Measurements from ENCODE around the gene NFS1.
"Not testable (repeated sequence)": the region's sequence is repeated elsewhere in the genome, so short reads cannot be mapped to it uniquely, and the experiment has no call there.

The NFS1 gene

GRCh38 chr20:35729283-35729807 is 30.2 kb upstream of the NFS1 start:
- Histone ChIP-seq H3K36me3 (ENCODE audit: insufficient read depth) (peaks cover 82% of the 10 kb centered on the region), H3K9ac (no peak overlapping the region), H4K20me1 (ENCODE audit: insufficient read depth) (peaks cover 71% of the 10 kb centered on the region), H2AFZ (ENCODE audit: low read depth) (no peak overlapping the region), H3K27me3 (ENCODE audit: insufficient read depth, low read depth) (no peaks in the 10 kb centered on the region; the same call in 1 of the 2 replicates), H3K79me2 (ENCODE audit: insufficient read depth, low read depth) (peaks cover 99% of the 10 kb centered on the region), H3K4me3 (IDR thresholded peaks at IDR 0.05; ENCODE audit: insufficient read depth, low read depth, low read length) (no peak overlapping the region), H3K27ac (no peak overlapping the region), H3K4me1 (ENCODE audit: low read depth, poor library complexity, severe bottlenecking) (peaks cover 53% of the 10 kb centered on the region), H3K4me2 (no peak overlapping the region)
- TF ChIP-seq CTCF (conservative IDR thresholded peaks at IDR 0.05; ENCODE audit: low read depth, low read length): no peak

- Histone ChIP-seq H3K4me2 (no peak overlapping the region), H3K9ac (no peak overlapping the region), H3K27me3 (ENCODE audit: insufficient read depth, low read depth) (no peaks in the 10 kb centered on the region; the same call in 1 of the 2 replicates), H3K36me3 (ENCODE audit: insufficient read depth) (peaks cover 81% of the 10 kb centered on the region), H3K79me2 (ENCODE audit: insufficient read depth, low read depth) (peaks cover 97% of the 10 kb centered on the region), H3K4me1 (ENCODE audit: low read depth, poor library complexity, severe bottlenecking) (peaks cover 36% of the 10 kb centered on the region), H2AFZ (ENCODE audit: low read depth) (no peak overlapping the region), H3K4me3 (IDR thresholded peaks at IDR 0.05; ENCODE audit: insufficient read depth, low read depth, low read length) (no peak overlapping the region), H3K27ac (no peak overlapping the region; the same call in 1 of the 2 replicates), H4K20me1 (ENCODE audit: insufficient read depth) (peaks cover 64% of the 10 kb centered on the region)
- TF ChIP-seq CTCF (conservative IDR thresholded peaks at IDR 0.05; ENCODE audit: low read depth, low read length): no peak
Observed at GRCh38 chr20:35726842-35727711, 27.9 kb upstream of the NFS1 start.

GRCh38 chr20:35724321-35725230 is 25.4 kb upstream of the NFS1 start:
- no peak overlapping the region for H3K4me3 ChIP-seq (IDR thresholded peaks at IDR 0.05; ENCODE audit: insufficient read depth, low read depth, low read length)
- no peak for TF ChIP-seq CTCF (conservative IDR thresholded peaks at IDR 0.05; ENCODE audit: low read depth, low read length)
- H3K36me3 ChIP-seq (ENCODE audit: insufficient read depth): peaks cover 80% of the 10 kb centered on the region
- no peaks in the 10 kb centered on the region; the same call in 1 of the 2 replicates for H3K27me3 ChIP-seq (ENCODE audit: insufficient read depth, low read depth)
- H3K27ac ChIP-seq: no peak overlapping the region
- H3K9ac ChIP-seq: no peak overlapping the region
- H3K79me2 ChIP-seq (ENCODE audit: insufficient read depth, low read depth): peaks cover 97% of the 10 kb centered on the region
- H3K4me2 ChIP-seq: no peak overlapping the region
- H3K4me1 ChIP-seq (ENCODE audit: low read depth, poor library complexity, severe bottlenecking): peaks cover 20% of the 10 kb centered on the region
- H4K20me1 ChIP-seq (ENCODE audit: insufficient read depth): peaks cover 52% of the 10 kb centered on the region
- H2AFZ ChIP-seq (ENCODE audit: low read depth): no peak overlapping the region

GRCh38 chr20:35723652-35724320 is 24.6 kb upstream of the NFS1 start:
- H2AFZ ChIP-seq (ENCODE audit: low read depth); H3K4me2 ChIP-seq; H3K27ac ChIP-seq; H3K9ac ChIP-seq; H3K27me3 ChIP-seq (ENCODE audit: insufficient read depth, low read depth); H3K4me3 ChIP-seq (IDR thresholded peaks at IDR 0.05; ENCODE audit: insufficient read depth, low read depth, low read length): not testable (repeated sequence)
- Histone ChIP-seq H3K79me2 (ENCODE audit: insufficient read depth, low read depth) (peaks cover 98% of the 10 kb centered on the region), H3K4me1 (ENCODE audit: low read depth, poor library complexity, severe bottlenecking) (peaks cover 20% of the 10 kb centered on the region), H4K20me1 (ENCODE audit: insufficient read depth) (peaks cover 53% of the 10 kb centered on the region), H3K36me3 (ENCODE audit: insufficient read depth) (peaks cover 82% of the 10 kb centered on the region)

- peaks cover 51% of the 10 kb centered on the region for H4K20me1 ChIP-seq (ENCODE audit: insufficient read depth)
- H3K4me1 ChIP-seq (ENCODE audit: low read depth, poor library complexity, severe bottlenecking): peaks cover 20% of the 10 kb centered on the region
- H3K27me3 ChIP-seq (ENCODE audit: insufficient read depth, low read depth); H2AFZ ChIP-seq (ENCODE audit: low read depth); H3K27ac ChIP-seq; H3K9ac ChIP-seq; H3K4me2 ChIP-seq; H3K4me3 ChIP-seq (IDR thresholded peaks at IDR 0.05; ENCODE audit: insufficient read depth, low read depth, low read length): not testable (repeated sequence)
- peaks cover 79% of the 10 kb centered on the region for H3K36me3 ChIP-seq (ENCODE audit: insufficient read depth)
- H3K79me2 ChIP-seq (ENCODE audit: insufficient read depth, low read depth): peaks cover 98% of the 10 kb centered on the region
Observed at GRCh38 chr20:35723275-35723639, 24.1 kb upstream of the NFS1 start.

Data from KMS-11 (cell line).